NCI-H748 (cell line): ENCODE measurements around the gene LENEP.

Experiments
- DNase-seq: peaks from one replicate; lab custom pipeline; 2025; ENCODE audit not compliant: unreplicated experiment; lab: John Stamatoyannopoulos, UW

Gene LENEP

DNA sequence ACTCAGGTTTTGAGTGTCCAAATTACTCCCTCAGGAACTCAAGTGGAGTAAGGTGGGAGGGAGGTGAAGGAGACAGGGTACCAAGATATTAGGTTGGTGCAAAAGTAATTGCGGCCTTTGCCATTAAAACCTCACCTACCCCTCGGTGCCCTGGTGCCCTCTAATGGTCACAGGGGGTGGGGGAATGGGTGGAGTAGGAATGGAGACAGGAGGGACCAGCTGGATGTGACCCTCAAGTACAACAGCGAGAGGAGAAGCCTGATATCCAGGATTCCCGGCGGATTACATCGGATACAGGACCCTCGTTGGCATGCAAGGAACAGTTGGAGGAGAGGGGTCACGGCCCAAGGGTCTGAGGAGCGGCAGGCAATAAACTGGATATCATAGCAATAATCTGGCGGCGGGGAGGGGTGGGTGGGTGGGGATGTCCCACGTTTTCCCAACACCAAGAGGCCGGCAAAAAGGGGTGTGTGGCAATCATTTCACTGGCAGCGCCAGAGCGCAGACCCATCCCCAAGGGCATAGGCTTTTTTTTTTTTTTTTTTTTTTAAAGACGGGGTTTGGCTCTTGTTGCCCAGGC, 4.9 kb downstream of the LENEP start:
- no peak for DNase-seq

DNA sequence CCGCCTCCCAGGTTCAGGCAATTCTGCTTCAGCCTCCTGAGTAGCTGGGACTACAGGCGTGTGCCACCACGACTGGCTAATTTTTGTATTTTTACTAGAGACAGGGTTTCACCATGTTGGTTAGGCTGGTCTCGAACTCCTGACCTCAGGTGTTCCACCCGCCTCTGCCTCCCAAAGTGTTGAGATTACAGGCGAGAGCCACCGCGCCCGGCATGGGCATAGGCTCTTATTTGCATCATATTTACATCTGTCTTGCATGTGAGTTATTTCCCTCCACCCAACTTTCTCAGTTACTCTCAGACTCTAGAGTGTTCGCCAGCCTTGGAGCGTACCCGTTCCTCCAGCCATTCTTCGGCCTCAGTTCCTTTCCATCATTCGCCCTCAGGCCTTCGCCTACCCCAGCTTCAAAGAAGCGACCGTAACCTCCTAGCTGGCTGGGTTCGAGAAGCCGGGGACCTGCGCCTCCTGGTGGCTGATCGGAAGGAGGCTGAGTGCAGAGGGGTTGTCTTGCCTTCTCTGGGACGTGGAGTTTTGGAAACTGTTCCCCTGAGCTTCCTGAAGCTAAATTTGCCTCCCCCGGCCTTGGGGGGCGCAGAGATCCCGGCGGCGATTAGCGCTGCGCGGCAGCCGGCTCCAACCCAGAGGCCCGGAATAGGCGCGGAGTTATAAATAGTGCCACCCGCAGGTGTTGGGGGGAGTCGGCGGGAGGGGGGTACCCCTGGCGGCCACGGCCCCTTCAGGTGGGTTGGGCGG, 5.6 kb downstream of the LENEP start:
- DNase-seq = peak; percentile 61

DNA sequence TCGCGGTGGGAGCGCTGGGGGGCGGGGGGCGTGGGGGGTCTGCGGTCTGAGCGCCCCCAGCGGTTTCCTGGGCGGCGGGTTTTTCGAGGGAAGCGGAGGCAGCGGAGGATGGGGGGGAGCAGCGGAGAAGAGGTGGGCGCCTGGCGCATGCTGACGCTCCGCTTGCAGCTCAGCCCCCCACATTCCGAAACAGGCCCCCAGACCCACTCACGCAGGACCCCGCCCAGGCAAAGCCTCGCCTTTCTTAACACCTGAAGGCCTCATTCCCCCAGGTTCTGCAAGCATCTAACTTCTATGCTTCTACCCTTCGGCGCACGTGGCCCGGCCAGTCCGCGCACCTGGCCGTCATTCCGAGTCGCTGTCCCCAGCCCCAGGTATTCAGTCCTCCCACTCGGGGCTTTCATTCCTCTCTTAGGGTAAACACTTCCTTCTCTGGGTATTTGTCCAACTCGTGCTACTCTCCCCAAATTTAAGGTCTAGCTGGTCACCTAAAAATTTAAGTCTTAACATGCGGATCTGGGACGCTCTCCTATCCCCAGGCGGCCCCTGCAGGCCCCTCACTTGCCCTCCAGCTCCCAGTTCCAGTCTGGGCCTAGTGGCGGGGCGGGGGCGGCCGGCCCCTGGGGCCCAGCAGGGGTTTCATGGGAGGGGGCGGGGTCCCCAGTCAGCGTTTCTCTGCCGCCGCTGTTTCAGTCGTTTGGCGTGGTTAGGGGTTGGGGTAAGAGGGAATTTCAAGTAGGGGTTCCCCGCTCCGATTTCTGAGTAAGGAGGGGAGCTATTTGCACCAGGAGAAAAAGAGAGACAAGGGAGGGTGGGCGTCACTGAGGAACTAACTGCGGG, 6.4 kb downstream of the LENEP start:
- peak; percentile 35 for DNase-seq

DNA sequence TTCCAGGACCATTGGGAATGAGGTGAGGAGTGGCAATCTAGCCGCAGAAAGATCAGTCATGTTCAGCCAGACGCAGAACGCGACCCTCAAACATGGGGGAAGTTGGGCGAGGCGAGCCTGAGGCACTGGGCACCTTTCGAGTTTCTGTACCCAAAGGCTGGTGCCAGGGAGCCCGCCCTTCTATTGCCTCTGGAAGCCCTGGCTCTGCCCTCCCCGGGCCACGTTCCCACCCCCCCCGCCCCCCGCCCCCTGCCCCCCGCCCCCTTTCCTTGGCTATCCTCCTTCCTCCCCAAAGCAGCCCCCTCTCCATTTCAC, 7.0 kb downstream of the LENEP start:
- DNase-seq = peak; percentile 29

DNA sequence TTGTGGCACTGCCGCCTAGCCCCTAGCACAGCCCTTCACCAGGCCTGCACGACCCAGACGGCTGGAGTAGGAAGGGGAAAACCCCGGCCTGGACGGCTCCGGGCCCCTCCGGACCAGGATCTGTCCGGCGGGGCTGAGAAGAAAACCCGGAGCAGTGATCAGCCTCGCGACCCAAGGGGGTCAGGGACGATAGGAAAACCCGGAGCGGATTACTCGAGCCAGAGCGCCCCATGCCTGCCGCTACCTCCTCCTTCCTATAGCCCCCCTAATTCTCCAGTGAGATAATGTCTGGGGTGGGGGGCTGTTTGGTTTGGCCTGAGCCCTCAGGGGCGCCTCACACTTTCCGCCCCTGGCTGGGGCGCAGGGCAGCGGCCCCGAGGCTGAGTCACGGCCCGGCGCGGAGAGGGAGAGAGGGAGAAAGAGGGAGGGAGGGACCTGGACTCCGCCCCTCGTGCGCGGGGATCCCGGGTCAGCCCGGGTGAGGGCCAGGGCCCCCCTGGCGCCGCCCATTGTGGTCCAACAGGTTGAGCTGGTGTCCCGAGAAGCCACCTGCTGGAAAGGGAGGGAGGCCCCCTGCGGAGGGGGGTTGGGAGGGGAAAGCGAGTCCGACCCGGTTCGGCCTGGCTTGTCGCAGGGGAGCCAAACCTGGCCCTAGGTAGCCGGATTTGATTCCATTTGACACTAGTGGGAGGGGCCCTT, 7.5 kb downstream of the LENEP start:
- peak; percentile 68 for DNase-seq

DNA sequence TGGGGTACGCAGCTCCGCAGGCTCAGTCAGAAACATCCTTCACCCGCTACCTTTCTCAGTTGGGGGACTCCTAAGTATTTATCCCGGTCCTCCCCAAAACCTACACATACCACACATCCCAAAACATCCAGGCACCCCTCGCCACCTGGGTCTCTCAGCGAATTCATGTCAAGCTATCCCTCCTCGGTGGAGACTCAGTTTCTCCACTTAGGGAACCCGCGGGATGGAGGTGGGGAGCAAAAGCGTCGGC, 8.0 kb downstream of the LENEP start:
- DNase-seq = no peak

DNA sequence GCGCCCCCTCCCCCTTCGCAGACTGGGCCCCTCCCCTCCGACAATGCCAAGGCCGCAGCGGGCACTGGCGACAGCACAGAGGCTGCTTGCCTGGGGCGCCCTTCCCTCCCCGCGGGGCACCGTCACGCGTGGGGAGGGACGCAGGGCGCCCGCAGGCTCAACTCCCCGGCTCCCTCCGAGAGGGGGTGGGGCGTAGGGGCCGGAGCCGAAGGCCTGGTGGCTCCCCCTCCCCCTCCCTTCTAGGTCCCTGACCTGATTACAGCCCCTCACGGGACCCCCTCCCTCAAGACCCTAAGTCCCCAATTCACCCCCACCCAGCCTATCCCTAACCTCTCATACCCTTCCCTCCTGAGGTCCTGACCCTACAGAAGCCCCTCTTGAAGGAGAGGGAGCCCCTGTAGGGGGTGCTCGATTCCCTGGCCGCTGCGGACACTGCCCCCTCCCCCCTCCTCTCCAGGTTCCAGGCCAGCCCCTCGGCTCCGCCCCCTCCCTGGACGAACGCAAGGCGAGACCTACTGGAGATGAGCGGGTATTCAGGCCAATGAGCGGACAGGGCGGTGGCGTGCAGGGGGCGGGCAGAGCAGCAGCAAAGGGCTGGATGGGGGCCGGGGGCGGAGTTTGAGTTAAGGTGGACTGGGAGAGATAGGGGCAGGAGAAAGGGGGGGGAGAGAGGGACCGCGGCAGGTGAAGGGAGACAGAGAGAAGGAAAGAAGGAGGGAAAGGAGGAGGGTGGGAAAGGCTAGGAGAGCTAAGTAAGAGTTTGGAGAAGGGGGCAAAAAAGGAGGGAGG, 8.5 kb downstream of the LENEP start:
- DNase-seq = peak; percentile 99

DNA sequence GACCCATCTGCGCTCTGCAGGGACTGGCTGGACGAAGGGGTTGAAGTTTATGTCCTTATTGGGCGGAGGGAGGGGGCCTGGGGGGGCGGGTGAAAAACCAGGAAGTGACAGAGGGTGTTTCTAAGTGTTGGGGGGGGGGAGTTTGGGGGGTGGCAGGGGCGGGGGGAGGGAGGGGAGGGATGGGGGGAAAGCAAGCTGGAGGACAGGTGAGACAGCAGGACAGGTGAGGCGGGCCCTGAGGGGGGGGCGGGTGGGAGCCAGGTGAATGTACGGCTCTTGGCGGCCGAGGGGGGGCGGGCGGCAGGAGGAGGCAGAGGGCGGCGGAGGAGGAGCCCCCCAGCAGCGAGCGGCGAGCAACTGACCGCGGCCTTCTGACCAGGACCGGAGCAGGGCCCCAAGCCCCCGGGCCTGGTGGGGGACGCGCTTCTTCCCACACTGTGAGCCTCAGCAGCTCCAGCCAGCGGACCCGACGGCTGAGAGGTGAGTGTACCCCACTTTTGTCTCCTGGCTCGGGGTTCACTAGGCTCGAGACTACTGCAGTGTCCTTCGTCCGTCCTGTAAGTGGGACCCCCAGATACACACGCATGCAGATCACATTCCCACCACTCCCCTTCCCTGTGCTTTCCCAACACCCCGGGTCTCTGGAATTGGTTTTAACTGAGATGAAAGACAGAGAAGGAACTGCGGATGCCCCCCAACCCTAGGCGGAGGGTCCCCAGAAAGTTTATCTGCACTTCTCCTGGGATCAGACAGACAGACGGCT, 9.3 kb downstream of the LENEP start, which contains the start of gene ZBTB7B:
ZBTB7B (plus strand) TSS at position 339 of the 763 bp plus-strand sequence. CDS start 11,859 bp downstream, outside the sequence.
- DNase-seq = peak; percentile 65

DNA sequence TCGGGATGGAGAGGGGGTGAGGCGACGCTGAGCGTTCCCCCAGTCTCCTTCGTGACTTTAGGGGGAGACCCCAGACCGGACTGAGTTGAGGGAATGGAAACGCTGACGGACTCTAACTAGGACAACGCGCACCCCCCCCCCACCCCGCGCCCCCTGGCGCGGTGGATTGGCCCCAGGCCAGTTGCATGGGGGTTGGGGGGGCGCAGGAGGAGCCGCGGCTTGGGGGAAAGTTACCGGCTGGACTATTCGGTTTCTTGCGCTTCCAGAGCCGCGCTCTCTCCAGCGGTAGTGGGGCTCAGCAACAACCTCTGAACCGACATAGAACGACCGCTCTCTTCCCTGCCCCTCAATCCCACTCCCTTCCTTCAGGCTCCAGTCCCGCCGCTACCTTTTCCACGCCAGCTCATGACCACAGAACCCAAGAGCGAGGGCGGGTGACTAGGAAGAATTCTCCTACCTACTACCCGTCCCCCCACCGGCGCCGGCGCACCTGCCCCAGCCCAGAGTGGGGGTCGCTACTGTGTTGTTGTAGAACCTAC, 9.9 kb downstream of the LENEP start:
- peak; percentile 55 for DNase-seq

DNA sequence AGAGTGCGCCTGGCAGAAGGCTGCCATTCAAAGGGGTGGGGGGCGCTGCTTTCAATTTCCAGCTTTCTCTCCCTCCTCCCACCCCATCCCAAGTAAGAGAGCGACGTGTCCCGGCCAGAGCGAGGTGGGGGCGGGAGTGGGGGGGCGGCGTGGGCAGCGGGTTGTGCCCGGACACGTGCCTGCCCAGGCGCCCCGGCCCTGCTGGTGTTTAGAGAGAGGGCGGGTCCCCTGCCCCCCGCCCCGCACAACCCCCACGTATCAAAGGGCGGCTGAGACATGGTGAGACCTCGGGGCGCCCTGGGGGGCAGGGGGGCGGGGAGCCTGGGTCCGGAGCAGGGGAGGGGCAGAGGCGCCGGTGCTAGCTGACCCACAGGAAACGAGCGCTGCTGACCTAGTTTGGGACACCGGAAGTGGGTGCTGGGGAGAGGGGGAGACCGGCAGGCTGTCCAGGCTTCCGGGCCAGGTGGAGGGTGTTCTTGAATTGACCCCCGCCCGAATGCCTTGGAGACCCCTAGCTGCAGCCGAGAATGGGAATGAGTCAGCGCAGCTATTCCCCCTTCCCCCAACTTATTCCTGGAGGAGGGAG, 10.5 kb downstream of the LENEP start:
- peak; percentile 43 for DNase-seq

DNA sequence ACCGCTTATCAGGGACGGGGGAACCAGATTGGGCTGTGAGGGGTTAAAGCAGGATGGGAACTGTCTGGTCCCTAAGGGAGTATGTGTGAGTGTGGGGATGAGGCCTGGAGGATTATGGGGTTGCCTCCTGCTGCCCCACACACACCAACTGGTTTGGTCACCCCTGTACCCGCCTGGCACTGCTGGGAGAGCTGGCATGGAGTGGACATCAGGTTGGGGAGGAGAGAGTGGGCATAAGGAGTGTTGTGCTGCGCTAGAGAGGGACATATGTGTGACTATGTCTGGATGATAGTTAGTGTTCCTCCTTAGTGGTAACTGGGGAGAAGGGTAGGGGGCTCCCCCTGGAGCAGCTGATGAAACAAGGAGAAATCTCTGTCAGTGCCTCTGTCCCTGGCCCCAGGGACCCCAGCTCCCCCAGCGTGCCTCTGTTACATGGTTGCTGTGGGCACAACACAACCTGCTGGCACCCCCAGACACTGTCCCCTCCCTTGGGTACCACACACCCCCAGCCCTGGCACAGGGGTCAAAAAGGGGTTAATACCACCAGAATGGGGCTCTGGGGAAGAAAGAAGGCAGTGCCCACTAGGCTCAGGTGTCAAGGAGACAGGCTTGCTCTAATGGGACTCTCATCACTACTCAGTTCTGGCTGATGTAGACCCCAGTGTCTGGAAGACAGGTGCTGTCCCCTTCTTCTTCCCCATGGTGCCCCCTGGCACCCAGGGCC, 11.1 kb downstream of the LENEP start:
- DNase-seq = no peak

DNA sequence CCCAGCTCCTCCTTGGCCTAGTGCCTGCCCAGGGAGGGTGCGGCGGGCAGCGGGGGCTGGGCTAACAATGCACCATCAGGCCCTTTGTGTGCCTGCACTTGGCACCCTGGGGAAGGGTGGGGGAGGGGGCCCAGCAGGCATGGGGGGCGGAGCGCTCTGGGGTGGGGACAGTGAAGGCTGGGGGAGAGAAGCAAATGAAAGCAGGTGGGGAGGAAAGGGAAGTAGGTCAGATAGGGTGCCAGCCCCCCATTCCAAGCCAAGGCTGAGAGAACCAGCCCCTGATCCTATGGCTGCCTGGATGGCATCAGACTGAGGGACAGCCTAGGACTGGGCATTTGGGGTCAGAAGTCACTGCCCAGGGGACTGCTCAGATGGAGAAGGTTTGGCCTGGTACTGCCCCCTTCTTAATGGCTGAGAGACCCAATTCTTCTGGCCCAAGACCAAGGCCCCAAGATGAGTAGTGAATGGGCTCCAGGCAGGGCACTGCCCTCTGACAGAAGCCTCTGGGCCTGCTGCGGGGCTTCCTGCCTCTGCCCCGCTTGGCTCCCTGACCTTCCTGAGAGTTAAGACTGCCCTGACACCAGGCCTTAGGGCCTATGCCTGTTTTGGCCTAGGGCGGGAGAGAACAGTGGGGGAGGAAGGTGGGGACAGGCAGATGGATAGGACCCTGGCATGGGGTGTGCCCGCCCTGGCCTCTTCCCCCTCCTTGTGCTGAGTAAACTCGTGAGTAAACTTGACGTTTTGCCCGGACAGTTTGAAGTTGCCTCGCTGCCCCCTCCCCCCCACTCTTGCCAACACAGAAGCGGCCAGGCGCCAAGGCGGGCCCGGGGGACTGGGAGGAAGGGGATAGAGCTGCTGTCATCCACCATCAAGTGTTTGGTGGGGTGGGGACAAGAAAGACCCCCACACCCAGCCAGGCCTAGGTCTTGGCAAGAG, 12.0 kb downstream of the LENEP start:
- DNase-seq = no peak

DNA sequence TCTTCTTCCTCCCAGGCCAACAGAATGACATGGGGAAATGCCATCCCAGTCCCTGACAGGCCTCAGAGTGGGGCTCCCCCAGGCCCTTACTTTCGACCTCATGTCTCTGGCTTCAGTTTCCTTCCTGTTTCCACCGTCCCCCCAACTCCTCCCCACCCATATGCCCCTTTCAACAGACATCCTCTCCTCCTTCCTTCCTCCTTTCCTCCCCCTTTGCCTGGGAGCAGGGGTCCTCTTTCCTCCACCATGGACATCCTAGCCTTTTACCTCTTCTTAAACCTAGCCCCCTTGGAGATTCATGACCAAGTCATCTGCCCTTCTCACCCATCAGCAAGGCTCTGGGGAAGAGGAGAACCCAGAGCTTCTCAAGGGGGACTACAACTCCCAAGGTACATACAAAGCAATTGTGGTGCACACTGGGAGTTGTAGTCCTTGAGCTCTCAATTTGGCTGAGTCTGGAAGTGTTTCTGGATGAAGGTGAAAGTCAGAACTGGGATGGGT, 13.3 kb downstream of the LENEP start:
- no peak for DNase-seq

DNA sequence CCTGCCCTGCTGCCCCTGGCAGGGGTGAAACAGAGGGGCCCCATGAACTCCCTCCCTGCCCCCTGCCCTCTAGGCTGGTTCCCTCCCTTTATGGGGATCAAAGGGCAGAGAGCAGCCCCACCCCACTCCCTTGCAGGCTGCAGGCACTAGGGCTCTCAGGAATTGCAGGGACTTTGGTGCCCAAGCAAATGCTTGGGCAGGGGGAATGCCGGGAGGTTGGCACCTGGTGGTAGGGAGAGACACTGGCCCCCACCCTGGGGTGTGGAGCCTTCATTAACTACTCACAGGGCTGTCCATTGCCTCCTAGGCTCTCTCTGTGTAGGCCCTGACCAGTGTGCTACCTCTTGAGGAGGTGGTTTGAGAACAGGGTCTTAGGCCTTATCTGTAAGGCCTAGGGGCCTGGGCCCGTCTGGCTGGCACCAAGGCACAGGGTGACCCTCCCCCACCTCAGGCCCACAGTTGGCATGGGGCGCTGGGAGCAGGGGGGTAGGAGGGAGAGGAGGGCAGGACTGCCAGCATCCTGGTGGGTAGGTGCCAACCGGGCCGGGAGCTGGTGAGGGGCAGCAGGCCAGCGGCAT, 14.0 kb downstream of the LENEP start:
- DNase-seq = no peak

DNA sequence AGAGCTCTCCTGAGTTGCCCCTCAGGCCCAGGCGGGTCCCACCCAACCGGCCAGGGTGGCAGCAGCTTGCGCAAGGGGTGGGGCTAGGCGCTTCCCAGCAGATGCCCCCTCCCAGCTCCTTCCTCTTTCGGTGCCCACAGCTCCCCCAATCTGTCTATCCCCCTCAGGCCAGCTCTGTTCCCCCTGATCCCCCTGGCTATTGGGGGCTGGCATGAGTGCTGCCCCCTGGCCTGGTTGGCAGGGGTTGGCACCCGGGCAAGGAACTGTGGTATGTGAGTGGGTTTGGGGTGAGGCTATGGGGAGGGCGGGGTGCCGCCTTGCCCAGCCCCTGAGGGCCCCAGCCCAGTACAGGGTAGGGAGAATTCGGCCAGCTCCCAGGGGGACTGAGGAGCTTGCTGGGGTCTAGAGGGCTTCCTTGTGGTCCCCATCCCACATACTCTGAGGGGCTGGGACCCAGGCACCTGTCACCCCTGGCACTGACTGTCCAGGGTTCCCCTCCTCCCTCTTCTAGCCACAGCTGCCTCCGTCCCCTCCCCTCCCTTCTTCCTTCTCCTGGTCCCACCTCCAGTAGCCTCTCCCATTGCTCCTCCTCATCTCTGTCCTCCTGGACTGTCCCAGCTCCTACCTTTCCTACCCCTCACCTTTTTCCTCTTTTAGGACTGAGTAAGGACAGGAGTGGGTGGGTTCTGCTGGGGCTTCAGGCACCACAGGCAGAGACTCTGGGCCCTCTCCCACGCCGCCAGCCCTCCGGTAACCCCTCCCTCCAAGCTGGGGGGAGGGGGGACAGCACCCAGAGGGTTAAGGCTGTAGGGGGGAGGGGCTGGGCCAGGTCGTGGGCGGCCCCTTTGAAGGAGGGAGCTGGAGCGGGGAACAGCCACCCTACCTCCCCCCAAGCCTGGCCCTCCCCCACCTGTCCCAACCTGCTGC, 14.9 kb downstream of the LENEP start:
- DNase-seq = no peak

DNA sequence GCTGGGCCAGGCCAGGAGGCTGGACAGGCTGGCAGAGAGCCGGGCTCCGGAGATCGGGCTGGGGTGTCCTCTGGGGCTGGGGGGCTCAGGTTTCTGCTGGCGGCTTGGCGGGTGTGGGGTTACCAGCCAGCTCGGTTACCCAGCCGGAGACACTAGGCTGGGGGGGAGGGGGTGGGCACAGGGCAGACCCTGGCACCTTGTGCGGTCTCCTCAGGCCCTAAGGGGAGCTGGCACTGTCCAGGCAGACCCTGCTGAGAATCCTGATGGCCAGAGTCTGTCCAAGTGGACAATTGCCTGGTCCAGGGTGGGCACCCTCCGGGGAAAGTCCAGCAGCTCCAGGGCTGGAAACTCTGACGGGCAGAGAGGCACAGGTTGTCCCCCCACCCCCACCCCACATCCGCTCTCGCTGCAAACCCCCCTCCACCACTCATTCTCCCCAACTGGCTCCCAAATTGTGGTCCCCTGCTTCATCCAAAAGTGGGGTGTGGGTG, 15.9 kb downstream of the LENEP start:
- no peak for DNase-seq
